ENCODE results near the gene DIPK1B.
A peak's percentile ranks its signal among the peaks of the same experiment; 100 is the strongest.
"Not testable (repeated sequence)": the region's sequence is repeated elsewhere in the genome, so short reads cannot be mapped to it uniquely, and the experiment has no call there.

Gene DIPK1B

DNA sequence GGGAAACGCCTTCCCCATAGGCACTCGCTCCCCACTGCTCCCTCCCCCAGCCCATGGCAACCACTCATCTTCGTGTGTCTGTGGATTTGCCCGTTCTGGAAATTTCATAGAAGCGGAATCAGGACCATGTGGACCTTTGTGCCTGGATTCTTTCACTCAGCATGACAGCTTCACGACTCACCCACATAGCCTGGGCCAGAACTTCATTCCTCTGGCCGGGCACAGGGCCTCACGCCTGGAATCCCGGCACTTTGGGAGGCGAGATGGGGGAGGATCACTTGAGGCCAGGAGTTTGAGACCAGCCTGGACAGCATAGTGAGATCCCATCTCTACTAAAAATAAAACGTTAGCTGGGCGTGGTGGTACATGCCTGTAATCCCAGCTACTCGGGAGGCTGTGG lies 12.1 kb upstream of the DIPK1B start:
- no peak for DNase-seq

DNA sequence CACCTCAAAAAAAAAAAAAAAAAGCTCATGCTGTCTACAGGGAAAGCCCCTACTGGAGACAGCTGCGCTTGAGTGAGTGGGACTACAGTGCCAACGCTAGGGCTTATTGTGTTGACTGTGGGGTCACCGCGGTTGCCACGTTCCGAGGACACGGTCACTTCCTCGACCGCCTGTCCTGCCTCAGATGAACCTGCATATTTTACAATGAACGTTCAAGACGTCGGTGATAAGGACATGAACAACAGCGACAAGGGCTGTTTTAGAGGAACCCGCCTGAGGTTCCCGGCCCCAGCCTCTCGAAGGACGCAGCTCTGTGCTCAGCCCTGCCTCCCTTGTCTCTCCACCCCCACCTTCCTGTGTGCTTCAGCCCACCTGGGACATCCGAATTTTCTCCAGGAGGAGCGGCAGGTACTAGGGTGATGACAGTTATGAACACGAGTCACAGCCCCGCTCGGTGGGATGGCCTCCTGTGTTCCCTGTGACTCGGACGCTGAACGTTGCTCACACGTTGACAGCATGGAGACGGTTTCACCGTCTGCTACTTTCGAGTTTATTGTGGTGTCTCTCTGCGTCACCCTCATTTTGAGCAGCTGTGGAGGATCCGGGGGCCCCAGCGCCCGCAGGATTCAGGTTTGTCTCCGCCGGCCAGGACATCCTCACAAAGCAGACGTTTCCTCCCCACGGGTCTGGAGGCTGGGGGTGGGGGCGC lies 11.3 kb upstream of the DIPK1B start:
- peak; percentile 8 for DNase-seq

DNA sequence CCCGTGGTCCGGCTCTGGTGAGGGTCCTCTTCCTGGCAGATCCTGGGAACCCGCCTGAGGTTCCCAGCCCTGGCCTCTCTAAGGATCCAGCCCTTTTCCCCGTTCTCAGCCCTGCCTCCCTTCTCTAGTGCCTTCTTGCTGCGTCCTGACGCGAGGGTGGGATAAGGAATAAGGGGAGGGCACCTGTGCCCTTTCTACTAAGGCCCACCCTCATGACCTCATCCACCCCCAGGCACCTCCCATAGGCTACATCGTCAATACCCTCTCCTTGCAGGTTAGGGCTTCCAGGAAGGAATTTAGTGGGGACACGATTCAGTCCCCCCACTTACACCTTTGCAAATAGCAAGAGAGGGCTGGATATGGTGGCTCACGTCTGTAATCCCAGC lies 10.7 kb upstream of the DIPK1B start:
- no peak for DNase-seq

DNA sequence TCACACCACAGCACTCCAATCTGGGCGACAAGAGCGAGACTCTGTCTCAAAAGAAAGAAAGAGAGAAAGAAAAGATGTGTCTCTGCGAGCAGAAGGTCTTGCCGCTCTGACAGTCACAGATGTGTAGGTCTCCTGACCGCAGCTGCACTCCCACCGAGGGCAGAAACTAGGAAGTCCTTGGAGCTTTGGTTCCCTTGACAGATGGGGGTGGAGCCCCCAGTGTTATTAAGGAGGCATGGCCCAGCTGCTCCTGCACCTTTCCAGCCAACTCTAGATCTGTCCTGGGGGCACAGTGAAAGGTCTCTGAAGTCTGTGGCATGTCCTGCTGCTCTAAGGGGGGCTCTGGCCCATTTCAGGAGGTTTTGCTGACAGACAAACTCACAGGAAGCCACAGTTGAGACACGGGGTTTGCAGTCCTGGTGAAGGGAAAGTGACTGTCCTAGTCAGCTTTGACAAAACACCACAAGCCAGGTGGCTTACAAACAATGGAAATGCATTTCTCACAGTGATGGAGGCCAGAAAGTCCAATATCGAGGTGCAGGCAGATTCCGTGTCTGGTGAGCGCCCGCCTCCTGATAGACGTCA lies 9.0 kb upstream of the DIPK1B start:
- DNase-seq: no peak

DNA sequence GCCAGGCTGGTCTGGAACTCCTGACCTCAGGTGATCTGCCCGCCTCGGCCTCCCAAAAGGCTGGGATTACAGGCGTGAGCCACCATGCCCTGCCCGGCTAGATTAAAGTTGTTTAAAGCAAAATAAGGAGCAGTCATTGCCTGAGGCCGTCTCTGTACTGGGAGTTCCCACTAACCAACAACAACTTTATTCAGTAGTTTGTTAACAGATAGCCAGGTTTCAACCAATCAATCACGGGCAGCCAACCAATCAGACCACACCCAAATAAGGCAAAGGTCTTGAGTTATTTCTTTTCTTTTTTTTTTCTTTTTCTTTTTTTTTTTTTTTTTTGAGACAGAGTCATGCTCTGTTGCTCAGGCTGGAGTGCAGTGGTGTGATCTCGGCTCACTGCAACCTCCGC lies 7.6 kb upstream of the DIPK1B start:
- DNase-seq: not testable (repeated sequence)

DNA sequence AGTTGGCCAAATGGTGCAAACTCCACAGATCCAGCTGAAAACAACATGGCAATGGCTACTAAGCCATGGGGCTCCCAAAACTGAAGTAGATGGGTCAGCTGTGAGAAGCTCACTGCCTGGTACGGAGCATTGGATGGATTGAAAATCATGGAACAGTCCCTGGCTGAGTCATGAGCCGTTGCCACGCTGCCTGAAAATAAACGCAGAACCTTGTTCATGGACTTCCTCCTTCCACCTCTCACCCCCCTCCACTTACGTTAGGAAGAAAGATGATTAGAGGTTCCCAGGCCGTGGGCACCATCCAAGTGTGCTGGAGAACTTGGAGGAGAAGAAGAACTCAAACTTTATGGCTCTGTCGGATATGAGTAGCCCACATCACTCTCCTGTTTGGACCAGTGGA lies 6.8 kb upstream of the DIPK1B start:
- no peak for DNase-seq

DNA sequence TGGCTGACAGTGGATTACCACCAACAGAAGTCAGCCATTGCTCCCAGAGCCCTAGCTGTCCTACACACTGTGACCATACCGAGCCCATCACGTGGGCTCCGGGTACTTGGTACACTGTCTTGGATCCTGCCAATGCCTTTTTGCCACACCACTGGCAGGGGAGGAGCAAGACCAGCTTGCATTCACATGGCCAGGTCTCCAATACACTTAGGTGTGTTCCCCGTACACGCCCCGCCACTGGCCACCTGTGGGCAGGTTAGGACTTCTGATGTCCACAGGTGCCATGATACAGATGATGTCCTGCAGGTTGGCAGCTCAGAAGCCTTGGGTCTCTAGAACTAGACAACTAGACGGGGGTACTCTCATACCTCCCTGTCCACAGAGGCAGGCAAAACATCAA lies 5.4 kb upstream of the DIPK1B start:
- no peak for DNase-seq

DNA sequence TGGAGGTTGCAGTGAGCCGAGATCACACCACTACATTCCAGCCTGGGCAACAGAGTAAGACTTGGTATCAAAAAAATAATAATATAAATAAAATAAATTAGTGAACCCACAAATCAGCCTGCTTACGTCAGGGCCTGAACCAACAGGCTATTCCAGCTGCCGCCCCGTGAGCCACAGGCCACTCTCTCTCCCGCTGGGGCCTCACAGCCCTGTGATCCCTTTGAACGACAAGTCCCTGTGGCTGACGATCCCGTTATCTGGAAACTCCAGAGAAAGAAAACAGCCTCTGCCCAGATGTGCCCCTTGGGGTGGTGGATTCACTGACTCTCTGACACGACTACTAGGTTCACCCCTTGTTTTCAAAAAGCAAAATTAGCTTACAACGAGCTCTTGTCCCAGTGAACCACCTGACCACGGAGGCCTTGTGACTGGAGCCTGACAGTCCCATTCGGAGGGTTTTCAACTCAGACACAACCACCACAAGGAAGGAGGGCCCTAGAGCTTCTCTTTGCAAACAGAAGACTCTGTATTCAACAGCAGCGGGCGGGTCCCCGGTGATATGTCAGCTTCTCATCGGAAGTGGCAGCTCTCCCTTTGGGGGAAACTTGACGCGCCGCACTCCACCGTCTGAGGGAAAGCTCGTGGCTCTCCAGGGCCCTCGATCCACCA lies 4.4 kb upstream of the DIPK1B start:
- no peak for DNase-seq

DNA sequence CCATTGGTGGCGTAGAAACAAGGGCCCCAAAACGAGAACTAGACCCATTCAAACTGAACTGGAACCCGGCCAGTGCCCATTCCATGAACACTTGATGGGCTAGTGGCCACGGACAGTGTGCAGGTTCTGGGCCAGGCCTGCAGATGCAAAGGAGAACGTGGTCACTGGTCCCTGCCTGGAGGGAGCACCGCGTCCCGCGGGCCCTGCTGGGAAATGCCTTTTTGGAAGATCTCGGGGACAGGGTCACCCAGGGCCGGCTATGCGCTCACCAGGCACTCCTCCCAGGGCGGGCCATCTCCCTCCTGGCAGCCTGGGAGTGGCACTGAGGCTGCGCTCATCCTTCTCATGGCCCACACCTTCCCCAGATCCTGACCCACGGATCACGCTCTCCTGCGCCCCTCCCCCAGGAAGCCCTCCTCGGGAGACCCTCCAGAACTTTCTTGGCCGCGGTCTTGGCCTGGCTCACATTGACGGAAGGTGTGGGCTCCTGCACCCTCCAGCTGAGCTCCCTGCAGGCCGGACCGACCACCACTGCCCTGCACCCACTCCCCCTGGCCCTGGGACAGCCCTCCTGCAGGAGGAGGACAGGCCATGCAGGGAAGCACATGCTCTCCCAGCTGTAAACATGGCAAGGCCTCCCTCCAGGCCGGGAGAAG lies 2.8 kb upstream of the DIPK1B start:
- no peak for DNase-seq

DNA sequence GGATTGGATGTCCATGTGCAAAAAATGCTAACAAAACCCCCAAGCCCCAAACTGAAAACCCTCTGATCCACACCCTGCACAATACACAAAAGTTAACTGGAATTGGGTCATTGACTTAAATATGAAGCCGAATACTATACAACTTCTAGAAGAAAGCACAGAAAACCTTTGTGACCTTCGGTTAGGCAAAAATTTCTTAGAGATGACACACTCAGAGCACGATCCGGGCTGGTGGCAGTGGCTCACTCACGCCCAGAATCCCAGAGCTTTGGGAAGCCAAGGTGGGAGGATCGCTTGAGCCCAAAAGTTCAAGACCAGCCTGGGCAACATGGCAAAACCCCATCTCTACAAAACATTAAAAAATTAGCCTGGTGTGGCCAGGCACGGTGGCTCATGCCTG lies 1.8 kb upstream of the DIPK1B start:
- DNase-seq: no peak

DNA sequence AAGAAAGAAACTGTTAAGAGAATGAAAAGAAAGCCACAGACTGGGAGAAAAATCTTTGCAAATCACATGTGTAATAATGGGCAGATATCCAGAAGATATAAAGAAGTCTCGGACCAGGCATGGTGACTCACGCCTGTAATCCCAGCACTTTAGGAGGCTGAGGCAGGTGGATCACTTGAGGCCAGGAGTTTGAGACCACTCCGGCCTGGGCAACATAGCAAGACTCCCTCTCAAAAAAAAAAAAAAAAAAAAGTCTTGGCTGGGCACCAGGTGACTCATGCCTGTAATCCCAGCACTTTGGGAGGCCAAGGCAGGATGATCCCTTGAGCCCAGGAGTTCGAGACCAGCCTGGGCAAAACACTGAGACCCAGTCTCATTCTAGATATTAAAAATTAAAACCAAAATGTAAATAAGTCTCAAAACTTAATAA lies 1.1 kb upstream of the DIPK1B start:
- not testable (repeated sequence) for DNase-seq

DNA sequence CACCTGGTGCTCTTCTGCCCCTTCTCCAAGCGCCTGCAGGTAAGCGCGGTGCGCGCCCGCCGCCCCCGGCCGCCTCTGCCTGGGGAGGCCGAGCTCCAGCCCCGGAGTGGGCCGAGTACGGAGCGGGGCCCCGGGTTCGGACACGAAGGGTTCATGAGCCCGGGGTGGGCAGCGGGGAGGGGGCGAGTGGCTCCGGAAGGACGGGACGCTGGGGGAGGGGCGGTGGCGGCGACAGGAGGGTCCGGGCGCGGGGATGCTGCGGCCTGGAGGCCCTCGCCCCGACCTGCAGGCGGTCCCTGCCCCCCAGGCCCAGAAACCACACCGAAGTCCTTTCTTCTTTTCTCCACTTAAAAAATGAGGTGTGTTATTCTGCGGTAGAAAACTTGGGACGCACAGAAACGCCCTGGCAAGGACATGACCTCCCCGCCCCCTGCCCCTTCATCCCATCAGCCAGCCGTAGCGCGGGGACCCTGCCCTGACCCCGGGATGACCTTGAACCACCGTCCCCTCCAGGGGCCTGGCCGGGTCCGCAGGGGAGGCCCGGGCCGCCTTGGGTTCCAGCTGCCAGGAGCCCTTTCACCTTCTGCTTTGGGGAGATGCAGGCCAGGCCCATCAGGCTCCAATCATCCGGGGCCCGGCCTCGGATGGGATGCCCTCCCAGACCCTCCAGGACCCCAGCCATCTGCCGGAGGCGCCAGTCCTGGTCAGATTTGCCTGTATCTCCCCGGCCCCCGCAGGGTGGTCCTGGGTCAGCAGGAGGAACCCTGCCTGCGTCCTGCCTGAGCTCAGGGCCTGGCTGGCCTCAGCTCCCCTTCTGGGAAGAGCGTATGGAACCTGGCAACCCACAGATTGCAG lies 545 bp downstream of the DIPK1B start:
- DNase-seq: no peak

DNA sequence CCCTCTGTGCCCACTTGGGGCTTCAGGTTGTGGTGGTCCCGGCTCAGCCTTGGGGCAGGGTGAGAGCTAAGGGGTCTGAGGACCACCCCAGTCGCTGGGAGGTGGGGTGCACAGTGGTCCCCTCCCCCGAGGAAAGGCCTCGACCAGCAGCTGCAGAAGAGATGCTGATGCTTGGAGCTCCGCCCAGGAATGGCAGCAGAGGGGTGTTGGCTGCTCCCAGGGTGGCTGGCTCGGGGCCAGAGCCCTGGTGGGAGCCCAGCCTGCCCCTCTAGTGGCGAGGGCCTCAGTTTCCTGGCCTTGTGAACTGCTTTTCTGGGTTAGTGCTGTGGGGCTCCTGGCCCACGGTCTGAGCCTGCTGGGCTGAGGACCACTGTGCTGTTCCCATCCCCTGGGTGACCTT lies 1.2 kb downstream of the DIPK1B start:
- no peak for DNase-seq

DNA sequence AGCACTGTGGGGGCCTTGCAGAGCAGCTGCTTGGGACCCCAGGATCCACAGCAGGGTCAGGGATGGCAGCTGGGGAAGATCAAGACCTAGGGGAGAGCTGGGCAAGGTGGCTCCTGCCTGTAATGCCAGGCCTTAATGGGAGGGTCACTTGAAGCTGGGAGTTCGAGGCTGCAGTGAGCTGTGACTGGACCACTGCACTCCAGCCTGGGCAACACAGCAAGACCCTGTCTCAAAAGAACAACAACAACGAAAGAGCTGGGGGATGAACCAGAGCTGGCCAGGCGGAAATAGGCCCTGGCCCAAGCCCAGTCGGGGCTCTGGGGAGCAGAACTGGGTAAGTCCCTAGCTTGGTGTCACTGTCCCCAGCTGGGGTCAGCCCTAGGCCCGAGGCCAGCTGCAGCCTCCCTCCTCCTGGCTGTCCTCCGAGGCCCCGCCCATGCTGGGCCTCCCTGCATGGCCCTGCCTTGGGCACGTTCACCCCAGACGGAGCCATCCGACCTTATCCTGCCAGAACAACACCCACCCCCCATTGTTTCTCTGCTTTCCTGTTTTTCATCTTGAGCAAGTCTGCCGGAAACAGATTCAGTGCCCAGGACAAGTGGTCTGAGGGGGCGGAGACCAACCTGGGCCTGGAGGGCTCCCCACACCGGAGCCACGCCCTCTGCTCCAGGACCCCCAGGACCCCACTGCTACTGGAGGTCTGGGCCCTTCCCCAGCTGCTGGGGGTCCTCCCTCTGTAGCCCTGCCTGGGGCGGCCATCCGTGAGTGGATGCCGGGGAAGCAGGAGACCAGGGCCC lies 1.9 kb downstream of the DIPK1B start:
- DNase-seq: no peak

DNA sequence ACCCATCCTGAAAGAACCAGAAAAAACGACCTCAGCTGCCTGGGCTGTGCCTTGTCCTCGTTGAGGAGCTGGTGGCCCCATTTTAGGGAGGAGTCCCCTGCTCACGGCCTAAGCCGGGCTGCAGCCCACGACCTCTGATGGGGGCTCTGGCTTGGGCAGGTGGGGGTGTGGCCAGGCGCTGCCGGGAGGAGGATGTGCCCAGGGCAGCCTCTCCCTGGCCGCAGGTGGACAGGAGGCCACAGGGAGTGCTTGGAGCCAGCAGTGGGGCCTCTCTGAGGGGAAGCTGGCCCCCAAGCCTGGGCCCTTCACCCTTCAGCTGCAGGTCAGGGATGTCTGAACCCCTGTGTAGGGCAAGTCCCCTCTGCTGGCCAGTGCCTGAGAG lies 2.5 kb downstream of the DIPK1B start:
- DNase-seq: no peak

DNA sequence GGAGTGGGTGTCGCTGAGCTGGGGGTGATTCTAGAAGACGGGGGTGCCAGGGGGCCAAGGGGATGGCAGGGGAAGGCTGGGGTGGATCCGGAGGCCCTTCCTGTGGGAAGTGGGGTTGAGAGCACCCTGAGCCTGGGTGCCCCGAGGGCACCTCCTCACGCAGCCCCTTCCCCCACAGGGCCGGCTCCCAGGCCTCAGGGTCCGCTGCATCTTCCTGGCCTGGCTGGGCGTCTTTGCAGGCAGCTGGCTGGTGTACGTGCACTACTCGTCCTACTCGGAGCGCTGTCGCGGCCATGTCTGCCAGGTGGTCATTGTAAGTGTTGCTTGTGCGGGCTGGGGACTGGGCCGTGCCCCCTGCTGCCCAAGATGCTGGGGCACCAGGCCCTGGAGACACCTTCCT lies 5.0 kb downstream of the DIPK1B start:
- DNase-seq: no peak

DNA sequence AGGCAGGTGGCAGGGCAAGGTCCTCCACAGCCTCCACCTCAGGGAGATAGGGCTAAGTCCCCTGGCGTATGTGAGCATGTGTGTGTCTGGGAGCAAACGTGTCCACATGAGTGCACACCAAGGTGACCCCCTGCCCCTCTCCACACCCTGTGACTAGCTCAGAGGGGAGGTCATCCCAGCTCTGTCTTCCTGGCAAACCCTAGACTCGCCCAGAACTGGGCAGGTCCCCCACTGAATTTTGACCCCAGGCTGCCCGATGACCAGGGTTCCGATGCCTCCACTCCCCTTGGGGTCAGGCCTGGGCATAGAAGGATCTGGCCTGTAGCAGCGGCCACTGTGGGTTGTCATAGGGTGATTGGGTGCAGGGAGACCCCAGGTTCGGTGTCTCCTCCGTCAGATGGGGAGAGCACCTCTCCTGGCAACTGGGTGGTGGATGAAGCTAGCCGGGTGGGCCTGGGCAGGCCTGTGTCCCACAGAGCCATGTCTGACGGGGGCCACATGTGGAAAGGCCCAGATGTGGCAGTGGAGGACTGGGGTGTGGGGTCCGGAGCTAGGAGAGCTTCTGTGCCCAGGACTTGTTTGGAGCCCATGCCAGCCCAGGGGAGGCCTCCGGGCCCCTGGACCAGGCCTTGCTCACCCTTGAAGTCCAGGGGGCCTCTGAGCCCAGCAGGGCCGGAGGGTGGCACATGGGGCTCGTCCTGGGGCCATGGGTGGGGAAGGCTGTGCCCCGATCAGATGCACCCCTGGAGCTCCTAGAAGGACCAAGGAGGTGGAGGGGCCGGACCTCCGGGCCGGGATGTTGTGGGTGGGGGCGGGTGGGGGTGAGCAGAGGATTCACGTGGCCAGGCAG lies 6.2 kb downstream of the DIPK1B start:
- no peak for DNase-seq

DNA sequence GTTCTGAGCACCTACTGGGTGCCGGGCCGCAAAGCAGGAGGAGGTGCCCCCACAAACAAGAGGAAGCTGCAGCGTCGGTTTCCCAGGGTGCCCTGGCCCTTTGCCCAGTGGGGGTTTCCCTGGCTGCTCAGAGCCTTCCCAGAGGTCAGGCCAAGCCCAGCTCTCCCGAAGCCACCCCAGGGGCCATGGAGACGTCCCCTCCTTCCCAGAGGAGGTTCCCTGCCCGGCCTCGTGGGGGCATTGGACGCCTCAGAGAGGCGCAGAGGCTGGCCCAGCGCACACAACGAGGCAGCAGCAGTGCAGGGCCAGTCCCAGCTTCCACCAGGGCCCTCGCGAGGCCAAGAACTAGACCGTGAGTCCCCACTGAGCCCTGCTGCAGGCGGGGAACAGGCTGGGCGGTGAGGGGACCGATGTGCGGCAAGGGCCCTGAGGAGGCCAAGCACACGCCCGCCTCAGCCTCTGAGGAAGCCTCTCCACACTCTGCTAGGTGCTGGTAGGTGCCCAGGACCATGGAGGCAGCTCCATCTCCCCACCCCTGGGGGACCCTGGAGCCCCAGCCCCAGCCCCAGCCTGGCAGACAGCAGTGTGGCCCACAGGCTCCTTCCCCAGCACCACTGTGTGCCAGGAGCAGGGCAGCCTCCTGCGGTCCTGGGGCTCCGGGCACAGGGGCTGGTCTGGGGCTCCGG lies 7.0 kb downstream of the DIPK1B start:
- DNase-seq: no peak

DNA sequence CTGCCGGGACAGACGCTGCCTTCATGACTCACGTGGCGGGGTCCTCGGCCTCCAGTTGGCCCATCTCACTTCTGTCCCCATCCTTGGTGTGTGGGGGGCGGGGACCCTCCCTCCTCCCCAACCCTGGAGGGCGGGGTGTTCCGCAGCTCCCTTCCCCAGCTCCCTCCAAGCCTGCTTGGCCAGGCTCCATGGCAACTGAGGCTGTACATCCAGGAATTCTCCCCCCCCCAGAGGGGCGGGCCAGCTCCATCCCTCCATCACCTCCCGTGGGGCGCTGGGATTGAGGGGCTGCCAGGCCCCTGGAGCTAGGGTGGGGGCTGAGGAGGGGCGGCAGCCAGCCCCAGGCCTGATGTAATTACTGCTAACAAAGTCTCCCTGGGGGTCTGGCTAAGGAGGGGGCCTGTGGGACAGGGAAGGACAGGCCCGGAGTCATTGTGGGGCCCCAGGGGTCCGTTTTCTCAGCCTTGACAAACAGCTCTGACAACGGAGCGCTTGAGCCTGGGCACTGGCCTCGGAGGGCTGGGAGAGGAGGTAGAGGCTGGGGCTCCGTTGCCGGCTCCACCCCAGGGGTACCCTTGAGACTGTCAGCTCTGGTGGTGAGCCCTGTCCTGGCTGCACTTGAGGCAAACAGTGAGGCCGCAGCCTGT lies 8.0 kb downstream of the DIPK1B start:
- no peak for DNase-seq

DNA sequence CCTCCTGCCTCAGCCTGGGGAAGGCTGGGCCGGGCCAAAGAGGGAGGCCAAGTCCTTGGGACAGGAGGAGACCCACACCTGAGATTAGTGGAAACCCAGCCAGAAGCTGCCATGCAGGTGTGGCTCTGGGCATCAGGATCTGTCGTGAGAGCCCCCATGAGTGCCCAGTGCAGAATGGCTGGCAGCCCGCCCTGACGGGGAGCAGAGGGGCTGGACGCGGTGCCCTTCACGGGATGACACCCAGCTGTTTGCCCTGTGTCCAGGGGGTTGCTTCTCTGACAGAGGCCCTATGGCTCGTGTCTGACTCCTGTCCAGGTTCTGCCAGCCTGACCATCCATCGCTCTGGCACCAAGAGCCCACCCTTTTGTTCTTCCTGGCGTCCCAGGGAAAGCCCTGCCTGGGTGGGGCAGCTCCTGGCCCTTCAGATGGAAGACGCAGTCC lies 8.5 kb downstream of the DIPK1B start:
- no peak for DNase-seq
